GM12878 (cell line): ENCODE data around the gene MYCBP. TPM values are rescaled to one million over a fixed set of nuclear protein-coding genes. Genes with fewer than 3 reads are reported as not detected.

Source experiments
- ATAC-seq: fragments of 200-7000 bp; cut with Tn5 transposase; 3 replicates; pipeline ENCODE4 v1.9.1; 2020; ENCODE audit warnings: mild to moderate bottlenecking, moderate library complexity
- BruUV-seq: library from RNA; stranded (reverse); fragments of 400-500 nt; replicated peaks from 2 replicates; lab custom pipeline; 2021; lab: Mats Ljungman, UMichigan
- CTCF ChIA-PET: fragments of 300-600 bp; sonication (Branson Sonifier 250); formaldehyde crosslinking; extraction: SDS; loops from one replicate; lab custom pipeline; 2021; ENCODE audit warnings: inconsistent platforms; lab: Yijun Ruan, JAX
- POLR2A ChIA-PET: fragments of 350-600 bp; formaldehyde crosslinking; extraction: SDS; loops from one replicate; lab custom pipeline; 2021; ENCODE audit warnings: inconsistent platforms; lab: Charles Lee
- RAD21 ChIA-PET: fragments of 300-600 bp; sonication (Branson Sonifier 250); formaldehyde crosslinking; loops from one replicate; lab custom pipeline; 2023; ENCODE audit warnings: antibody characterized with exemption; ENCODE audit not compliant: unreplicated experiment; lab: Charles Lee
- SMC1A ChIA-PET: fragments of 300-600 bp; sonication (Branson Sonifier 250); formaldehyde crosslinking; loops from one replicate; lab custom pipeline; 2023; ENCODE audit not compliant: unreplicated experiment, uncharacterized antibody; lab: Charles Lee
- DNase-seq: peaks from one replicate; pipeline ENCODE4 v3.0.0-alpha.2; 2011; ENCODE audit warnings: low read depth, low spot score
- FAIRE-seq: peaks from 3 replicates; lab custom pipeline; 2011; peaks lifted over from hg19 to GRCh38; lab: Jason Lieb, UNC
- H2AFZ ChIP-seq: 2 replicates; pipeline ENCODE4 v1.6.0; 2011; ENCODE audit warnings: low read depth, low read length, control low read depth; ENCODE audit not compliant: control insufficient read depth
- H3K27ac ChIP-seq: 2 replicates; pipeline ENCODE4 v1.5.1; 2011; ENCODE audit warnings: control low read depth; ENCODE audit not compliant: control insufficient read depth, insufficient read depth
- H3K27me3 ChIP-seq, 2 experiments: replicated peaks in 1 of 2; 2 replicates each; pipeline versions ENCODE4 v1.6.0 to v1.6.1; 2011; ENCODE audit warnings: low read length in 1 of 2; ENCODE audit not compliant: control insufficient read depth in 2 of 2, insufficient read depth in 2 of 2
- H3K36me3 ChIP-seq, 2 experiments: 2 replicates each; pipeline ENCODE4 v1.5.1; 2011; ENCODE audit warnings: low read length in 1 of 2; ENCODE audit not compliant: control insufficient read depth in 2 of 2, insufficient read depth in 2 of 2
- H3K4me1 ChIP-seq: 2 replicates; pipeline ENCODE4 v1.6.1; 2011; ENCODE audit warnings: mild to moderate bottlenecking, low read length, moderate library complexity, mixed read lengths; ENCODE audit not compliant: control insufficient read depth, insufficient read depth
- H3K4me2 ChIP-seq: 2 replicates; pipeline ENCODE4 v1.6.0; 2011; ENCODE audit warnings: control low read depth; ENCODE audit not compliant: control insufficient read depth, insufficient read depth
- H3K4me3 ChIP-seq: fragments of 200-600 bp; sonication (generic); 2 replicates; pipeline ENCODE4 v1.5.1; 2016
- H3K79me2 ChIP-seq: 2 replicates; pipeline ENCODE4 v1.6.0; 2011; ENCODE audit warnings: low read length; ENCODE audit not compliant: control insufficient read depth, insufficient read depth
- H3K9ac ChIP-seq: 2 replicates; pipeline ENCODE4 v1.8.0; 2011; ENCODE audit warnings: low read length, control low read depth, mixed read lengths; ENCODE audit not compliant: control insufficient read depth, insufficient read depth
- H3K9me3 ChIP-seq: replicated peaks from 3 replicates; pipeline ENCODE4 v1.5.1; 2011; ENCODE audit warnings: mild to moderate bottlenecking, low read length; ENCODE audit not compliant: control insufficient read depth, insufficient read depth
- H4K20me1 ChIP-seq: 2 replicates; pipeline ENCODE4 v1.6.0; 2011; ENCODE audit not compliant: control insufficient read depth, insufficient read depth
- BACH1 ChIP-seq: fragments of 450-650 bp; IDR thresholded peaks from 2 replicates; pipeline ENCODE4 v1.6.1; 2017; ENCODE audit warnings: mild to moderate bottlenecking, borderline replicate concordance
- CBX3 ChIP-seq: fragments of 200-600 bp; sonication (generic); IDR thresholded peaks from 2 replicates; pipeline ENCODE4 v1.6.1; 2016; ENCODE audit warnings: low read depth, borderline replicate concordance
- E2F4 ChIP-seq: IDR thresholded peaks from 2 replicates; pipeline ENCODE4 v1.6.1; 2012; ENCODE audit warnings: low read depth, low read length, improper control_type of control experiment
- EZH2 ChIP-seq: IDR thresholded peaks from 2 replicates; pipeline ENCODE4 v1.6.1; 2012; ENCODE audit warnings: low read depth, mild to moderate bottlenecking, control low read depth, inconsistent platforms, low read length, borderline replicate concordance; ENCODE audit not compliant: control insufficient read depth
- FOXK2 ChIP-seq: fragments of 450-650 bp; IDR thresholded peaks from 2 replicates; pipeline ENCODE4 v1.6.1; 2017; ENCODE audit warnings: mild to moderate bottlenecking, moderate library complexity
- HCFC1 ChIP-seq: fragments of 150-350 bp; IDR thresholded peaks from 2 replicates; pipeline ENCODE4 v1.6.1; 2014; ENCODE audit warnings: low read length
- KLF5 ChIP-seq: fragments of 450-650 bp; IDR thresholded peaks from 2 replicates; pipeline ENCODE4 v1.6.1; 2014; ENCODE audit warnings: mild to moderate bottlenecking; ENCODE audit not compliant: partially characterized antibody
- MTA2 ChIP-seq: fragments of 450-650 bp; IDR thresholded peaks from 2 replicates; pipeline ENCODE4 v1.6.1; 2016; ENCODE audit warnings: low read depth, mild to moderate bottlenecking, moderate library complexity
- MTA3 ChIP-seq: IDR thresholded peaks from 2 replicates; pipeline ENCODE4 v1.6.1; 2012; ENCODE audit warnings: low read length, inconsistent platforms, borderline replicate concordance
- RELB ChIP-seq: fragments of 450-650 bp; IDR thresholded peaks from 2 replicates; pipeline ENCODE4 v1.6.1; 2017; ENCODE audit warnings: low read depth, mild to moderate bottlenecking, moderate library complexity
- REST ChIP-seq: IDR thresholded peaks from 2 replicates; pipeline ENCODE4 v1.6.1; 2012; ENCODE audit warnings: mild to moderate bottlenecking, low read depth, low read length
- SIX5 ChIP-seq: IDR thresholded peaks from 2 replicates; pipeline ENCODE4 v1.6.1; 2011; ENCODE audit warnings: mild to moderate bottlenecking, low read depth, low read length, moderate library complexity; ENCODE audit not compliant: severe bottlenecking
- SKIL ChIP-seq: fragments of 450-650 bp; IDR thresholded peaks from 2 replicates; pipeline ENCODE4 v1.6.1; 2017; ENCODE audit warnings: mild to moderate bottlenecking, low read depth, inconsistent platforms; ENCODE audit not compliant: poor library complexity, severe bottlenecking
- TCF7 ChIP-seq: IDR thresholded peaks from 2 replicates; pipeline ENCODE4 v1.6.1; 2014; ENCODE audit warnings: antibody characterized with exemption, borderline replicate concordance
- WGBS: methylation state at CpG from one replicate; pipeline ENCODE4 v1.1.6; 2016; ENCODE audit warnings: low lambda C conversion rate; ENCODE audit not compliant: insufficient replicate concordance, insufficient coverage; ENCODE audit errors: missing lambda C conversion rate; 5-methylcytosine and 5-hydroxymethylcytosine counted together
- in situ Hi-C: fragments of 300-500 bp; cut with MboI; formaldehyde crosslinking; loops from 9 replicates; pipeline ENCODE4 v1.14.3; 2018; ENCODE audit warnings: mixed read lengths
- intact Hi-C: fragments of 100-400 bp; cut with micrococcal nuclease; formaldehyde crosslinking; loops from one replicate; pipeline ENCODE4 v1.14.2; 2022; ENCODE audit not compliant: unreplicated experiment
- polyA plus RNA-seq, 11 experiments: library from polyadenylated mRNA; depleted of rRNA in 4 of 11; unstranded in 6 of 11; stranded (reverse) in 5 of 11; fragments of >200 nt; fragmentation: Nextera tagmentation in 4 of 11; fragmentation: Illumina TruSeq in 1 of 11; extraction: Ambion mirVana in 4 of 11; extraction: Trizol in 1 of 11; gene quantifications; 1 replicate in 1 of 11; 2 replicates in 10 of 11; pipeline versions ENCODE4 v1.2.1 to v1.2.3, GENCODE V29; 2011 to 2016; ENCODE audit warnings: inconsistent platforms in 2 of 11, missing spikeins in 2 of 11, low read depth in 1 of 11
- total RNA-seq, 4 experiments: library from RNA; depleted of rRNA in 3 of 4; stranded (reverse); fragments of >200 nt in 3 of 4; fragmentation: Illumina TruSeq in 1 of 4; extraction: Trizol in 1 of 4; gene quantifications; 2 replicates each; pipeline versions ENCODE4 v1.2.1 to v1.2.3, GENCODE V29; 2013 to 2021

The MYCBP gene
- total and polyA plus RNA-seq, 10 of the 15 experiments (the other 5 are each of a cell fraction or from before 2014, with no cell fraction given) = 26.1 to 210 (median 43.1) TPM

GRCh38 chr1:38899560-38899959 is 26.4 kb upstream of the MYCBP start:
- Histone ChIP-seq H3K4me2 (no peak overlapping the region), H3K36me3 (no peaks in the 10 kb centered on the region), H3K4me1 (no peaks in the 10 kb centered on the region), H4K20me1 (no peaks in the 10 kb centered on the region), H3K4me3 (no peak overlapping the region), H2AFZ (no peak overlapping the region), H3K79me2 (no peaks in the 10 kb centered on the region), H3K27me3 (no peaks in the 10 kb centered on the region), H3K9ac (no peak overlapping the region), H3K27ac (no peak overlapping the region), H3K9me3 (no peaks in the 10 kb centered on the region)
- no peak for ATAC-seq
- intact Hi-C loops (no loop called here), in situ Hi-C loops (no loop called here)
- RAD21 ChIA-PET = no interaction called here
- CTCF ChIA-PET = no interaction called here
- BruUV-seq = no TSS peak
- SMC1A ChIA-PET = no interaction called here
- no peak for FAIRE-seq
- 63% methylated on average over 4 of the region's 4 CpGs for WGBS
- DNase-seq = no peak
- POLR2A ChIA-PET = no interaction called here
- no peak for TF ChIP-seq MTA2
- TF ChIP-seq SIX5 = no peak
- TF ChIP-seq TCF7 = no peak
- no peak for TF ChIP-seq KLF5
- no peak for TF ChIP-seq CBX3
- TF ChIP-seq HCFC1 = no peak
- no peak for TF ChIP-seq FOXK2
- TF ChIP-seq SKIL = no peak
- no peak for TF ChIP-seq MTA3
- no peak for TF ChIP-seq EZH2
- no peak for TF ChIP-seq BACH1
- no peak for TF ChIP-seq E2F4
- TF ChIP-seq REST = no peak
- TF ChIP-seq RELB = no peak
